HepG2 (cell line): Measurements from ENCODE around the gene SDR9C7. TPM values are rescaled to one million over a fixed set of nuclear protein-coding genes. Genes with fewer than 3 reads are reported as not detected.
"Not testable (repeated sequence)": the region's sequence is repeated elsewhere in the genome, so short reads cannot be mapped to it uniquely, and the experiment has no call there.

Experiments used
- ATAC-seq: fragments of 200-7000 bp; cut with Tn5 transposase; 3 replicates; pipeline ENCODE4 v1.9.1; 2020; ENCODE audit warnings: mild to moderate bottlenecking, moderate library complexity
- BruUV-seq: library from RNA; stranded (reverse); fragments of 400-500 nt; replicated peaks from 2 replicates; lab custom pipeline; 2021; lab: Mats Ljungman, UMichigan
- CTCF ChIA-PET: fragments of 300-600 bp; formaldehyde crosslinking; extraction: SDS; loops from one replicate; lab custom pipeline; 2021; ENCODE audit warnings: low total read pairs, inconsistent platforms, low intra/inter-chr PET ratio; lab: Yijun Ruan, JAX
- POLR2A ChIA-PET: fragments of 350-600 bp; sonication (Branson Sonifier 250); formaldehyde crosslinking; loops from one replicate; lab custom pipeline; 2020; ENCODE audit warnings: antibody characterized with exemption, inconsistent platforms; lab: Yijun Ruan, JAX
- DNase-seq: peaks from one replicate; pipeline ENCODE4 v3.0.0-alpha.2; 2015; ENCODE audit warnings: low spot score
- FAIRE-seq: peaks from 3 replicates; lab custom pipeline; 2011; peaks lifted over from hg19 to GRCh38; lab: Jason Lieb, UNC
- H2AFZ ChIP-seq: one replicate; pipeline ENCODE4 v1.6.1; 2011; ENCODE audit warnings: low read length, inconsistent platforms
- H3K27ac ChIP-seq: fragments of 300-600 bp; 3 replicates; pipeline ENCODE4 v1.8.0; 2011; ENCODE audit warnings: mixed run types, mild to moderate bottlenecking, mixed read lengths, low read length, inconsistent platforms; ENCODE audit not compliant: insufficient read depth; ENCODE audit errors: extremely low read length
- H3K27me3 ChIP-seq, 2 experiments: fragments of 200-600 bp in 1 of 2; 2 replicates in 1 of 2; 3 replicates in 1 of 2; pipeline versions ENCODE4 v1.6.0 to v1.8.0; 2011; ENCODE audit warnings: low read length in 2 of 2, mild to moderate bottlenecking in 2 of 2, moderate library complexity in 2 of 2, inconsistent platforms in 1 of 2; ENCODE audit not compliant: insufficient read depth in 2 of 2, control insufficient read depth in 1 of 2
- H3K36me3 ChIP-seq, 2 experiments: fragments of 200-600 bp in 1 of 2; replicated peaks in 1 of 2; 2 replicates in 1 of 2; 3 replicates in 1 of 2; pipeline versions ENCODE4 v1.5.1 to v1.8.0; 2011; ENCODE audit warnings: low read length in 2 of 2, inconsistent platforms in 1 of 2; ENCODE audit not compliant: insufficient read depth in 2 of 2, control insufficient read depth in 1 of 2
- H3K4me1 ChIP-seq: 2 replicates; pipeline ENCODE4 v1.5.1; 2012; ENCODE audit warnings: low read length, inconsistent platforms; ENCODE audit not compliant: insufficient read depth
- H3K4me2 ChIP-seq: 2 replicates; pipeline ENCODE4 v1.6.0; 2011; ENCODE audit warnings: low read depth, low read length, inconsistent platforms
- H3K4me3 ChIP-seq, 3 experiments: fragments of 200-600 bp in 1 of 3; sonication (generic), shearing (Covaris generic) in 1 of 3; replicated peaks in 1 of 3; 2 replicates each; pipeline ENCODE4 v1.5.1; 2011 to 2016; ENCODE audit warnings: low read length in 3 of 3, inconsistent platforms in 2 of 3, low read depth in 2 of 3, mild to moderate bottlenecking in 2 of 3, control low read depth in 1 of 3, mixed read lengths in 1 of 3; ENCODE audit not compliant: insufficient read depth in 1 of 3
- H3K79me2 ChIP-seq: one replicate; pipeline ENCODE4 v1.6.1; 2011; ENCODE audit warnings: low read length, inconsistent platforms; ENCODE audit not compliant: insufficient read depth
- H3K9ac ChIP-seq: 2 replicates; pipeline ENCODE4 v1.6.0; 2011; ENCODE audit warnings: mild to moderate bottlenecking, low read depth, low read length, inconsistent platforms; ENCODE audit not compliant: insufficient read depth
- H3K9me3 ChIP-seq: 2 replicates; pipeline ENCODE4 v1.5.1; 2012; ENCODE audit warnings: mild to moderate bottlenecking, low read length
- H4K20me1 ChIP-seq: 2 replicates; pipeline ENCODE4 v1.6.0; 2011; ENCODE audit warnings: inconsistent platforms, mild to moderate bottlenecking, low read length, moderate library complexity; ENCODE audit not compliant: insufficient read depth
- GPN1 ChIP-seq: sonication (generic); formaldehyde crosslinking; IDR thresholded peaks from 2 replicates; pipeline ENCODE4 v1.5.1; 2020; ENCODE audit warnings: missing genetic modification reagents, borderline replicate concordance
- HBP1 ChIP-seq: IDR thresholded peaks from 2 replicates; pipeline ENCODE4 v1.6.1; 2016; ENCODE audit warnings: low read depth, control low read depth
- HOMEZ ChIP-seq: IDR thresholded peaks from 2 replicates; pipeline ENCODE4 v1.6.1; 2016; ENCODE audit warnings: low read depth
- JUNB ChIP-seq: sonication (generic); formaldehyde crosslinking; IDR thresholded peaks from 2 replicates; pipeline ENCODE4 v1.8.0; 2022; ENCODE audit warnings: missing genetic modification reagents, mild to moderate bottlenecking, borderline replicate concordance
- MIER3 ChIP-seq: IDR thresholded peaks from 2 replicates; pipeline ENCODE4 v1.6.1; 2016; ENCODE audit warnings: missing compliant biosample characterization, borderline replicate concordance
- TEF ChIP-seq: sonication (generic); formaldehyde crosslinking; IDR thresholded peaks from 2 replicates; pipeline ENCODE4 v1.5.0; 2020; ENCODE audit warnings: missing genetic modification reagents
- ZBTB34 ChIP-seq: sonication (generic); formaldehyde crosslinking; IDR thresholded peaks from 2 replicates; pipeline ENCODE4 v1.8.0; 2022; ENCODE audit warnings: mild to moderate bottlenecking, missing genetic modification reagents
- WGBS: methylation state at CpG from one replicate; pipeline ENCODE4 v1.1.6; 2017; ENCODE audit warnings: low lambda C conversion rate; 5-methylcytosine and 5-hydroxymethylcytosine counted together
- in situ Hi-C: cut with HindIII; loops from 2 replicates; pipeline ENCODE4 v1.10.0; 2017; ENCODE audit warnings: low pct_unique_long_range_greater_than_20kb; ENCODE audit not compliant: extremely low pct_ligation_motif_present
- intact Hi-C: fragments of 100-400 bp; cut with micrococcal nuclease; formaldehyde crosslinking; loops from one replicate; pipeline ENCODE4 v1.10.0; 2022; ENCODE audit not compliant: unreplicated experiment
- polyA plus RNA-seq, 8 experiments: library from polyadenylated mRNA; depleted of rRNA in 3 of 8; stranded (reverse) in 7 of 8; unstranded in 1 of 8; fragments of >200 nt; fragmentation: Illumina TruSeq in 4 of 8; extraction: Trizol in 4 of 8; gene quantifications; 2 replicates each; pipeline versions ENCODE4 v1.2.1 to v1.2.3, GENCODE V29; 2011 to 2016; ENCODE audit warnings: low read depth in 4 of 8, missing spikeins in 1 of 8, mixed read lengths in 1 of 8; ENCODE audit not compliant: insufficient read depth in 1 of 8
- total RNA-seq, 5 experiments: library from RNA; depleted of rRNA; stranded (reverse); fragments of >200 nt; fragmentation: Illumina TruSeq; extraction: Trizol; gene quantifications; 2 replicates each; pipeline ENCODE4 v1.2.3, GENCODE V29; 2016; ENCODE audit warnings: low read depth in 1 of 5

SDR9C7 gene
- total and polyA plus RNA-seq, 2 of the 13 experiments (the other 11 are each of a cell fraction or from before 2014, with no cell fraction given): 0.04 TPM; not detected in 1

GRCh38 chr12:56982578-56983236 lies 48.5 kb upstream of the SDR9C7 start:
- H3K4me1 ChIP-seq, H3K79me2 ChIP-seq, POLR2A ChIA-PET, intact Hi-C loops, CTCF ChIA-PET, H3K4me3 ChIP-seq, FAIRE-seq, H3K36me3 ChIP-seq, H3K9me3 ChIP-seq, H3K27me3 ChIP-seq, H4K20me1 ChIP-seq, DNase-seq, H3K27ac ChIP-seq, in situ Hi-C loops, BruUV-seq, H3K4me2 ChIP-seq, H2AFZ ChIP-seq, H3K9ac ChIP-seq, ATAC-seq: not testable (repeated sequence)
- 51% methylated on average over 3 of the region's 3 CpGs for WGBS

- Histone ChIP-seq H3K27me3 (no peaks in the 10 kb centered on the region; a peak in 2 of 5 replicates), H3K9me3 (no peaks in the 10 kb centered on the region), H3K36me3 (no peaks in the 10 kb centered on the region), H3K4me2 (no peak overlapping the region), H4K20me1 (no peaks in the 10 kb centered on the region), H3K9ac (no peak overlapping the region), H3K27ac (no peak overlapping the region), H3K4me3 (no peak overlapping the region), H3K4me1 (no peaks in the 10 kb centered on the region), H2AFZ (no peak overlapping the region), H3K79me2 (no peaks in the 10 kb centered on the region)
- no peak for ATAC-seq
- WGBS: 18% methylated on average over 4 of the region's 4 CpGs
- ChIA-PET CTCF (no interaction called here), POLR2A (no interaction called here)
- in situ Hi-C loops: no loop called here
- no peak for TF ChIP-seq TEF (CRISPR knock-in tag)
- no peak for TF ChIP-seq JUNB
- no peak for TF ChIP-seq HOMEZ (CRISPR knock-in tag)
- TF ChIP-seq HBP1 (CRISPR knock-in tag): no peak
- TF ChIP-seq MIER3: no peak
- no peak for TF ChIP-seq ZBTB34 (CRISPR knock-in tag)
- TF ChIP-seq GPN1 (CRISPR knock-in tag): no peak
- no peak for FAIRE-seq
- no peak for DNase-seq
- intact Hi-C loops: no loop called here
- BruUV-seq: no TSS peak
Measured at GRCh38 chr12:56980941-56981530, 46.8 kb upstream of the SDR9C7 start.
